GM18873 (cell line): Measurements from ENCODE around the gene IFITM1.

ENCODE experiments used
- ATAC-seq: cut with Tn5 transposase; IDR thresholded peaks from one replicate; pipeline ENCODE4 v1.9.1; 2021; ENCODE audit warnings: mild to moderate bottlenecking, moderate library complexity, moderate number of reproducible peaks; ENCODE audit not compliant: unreplicated experiment, low FRiP score

The IFITM1 gene

GRCh38 chr11:293271-293851, 20.5 kb upstream of the IFITM1 start:
- ATAC-seq: no peak

- ATAC-seq: no peak
Observed at GRCh38 chr11:293852-294661, 19.8 kb upstream of the IFITM1 start.

- no peak for ATAC-seq
Observed at GRCh38 chr11:294780-295179, 19.1 kb upstream of the IFITM1 start.

- no peak for ATAC-seq
Observed at GRCh38 chr11:295351-296170, 18.3 kb upstream of the IFITM1 start.

DNA sequence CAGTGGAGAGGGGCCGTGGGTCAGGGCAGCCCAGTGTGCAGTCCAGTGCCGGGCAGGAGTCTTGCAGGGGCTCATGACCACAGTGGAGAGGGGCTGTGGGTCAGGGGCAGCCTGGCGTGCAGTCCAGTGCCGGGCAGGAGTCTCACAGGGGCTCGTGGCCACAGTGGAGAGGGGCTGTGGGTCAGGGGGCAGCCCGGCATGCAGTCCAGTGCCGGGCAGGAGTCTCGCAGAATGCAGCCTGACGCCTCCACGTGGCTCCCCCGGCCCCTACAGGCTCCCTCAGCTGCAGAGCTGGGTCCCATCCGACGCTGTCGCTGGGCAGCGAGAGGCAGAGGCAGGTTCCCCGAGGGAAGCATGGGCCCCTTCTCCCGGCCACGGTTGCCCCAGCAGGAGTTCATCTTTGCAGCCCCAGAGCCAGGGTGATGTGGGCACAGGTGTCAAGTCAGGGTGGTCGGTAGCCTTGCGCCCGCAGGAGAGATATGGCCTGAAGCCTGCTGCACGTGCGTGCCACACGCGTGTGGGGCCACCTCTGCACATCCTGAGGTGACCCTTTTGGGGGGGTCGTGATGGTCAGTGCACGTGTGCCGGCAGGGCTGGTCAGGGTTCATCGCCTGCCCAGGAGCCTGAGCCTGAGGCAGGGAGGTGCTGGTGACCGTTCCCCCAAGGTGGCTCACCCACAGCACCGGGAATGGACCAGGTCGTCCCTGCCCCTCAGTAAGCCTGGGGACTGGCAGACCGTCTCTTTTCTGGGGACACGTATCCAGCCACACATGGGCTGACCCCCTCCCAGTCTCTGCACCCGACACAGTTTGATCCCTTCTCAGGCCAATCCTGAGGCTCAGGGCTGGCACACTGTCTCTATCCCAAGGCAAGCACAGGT, 17.4 kb upstream of the IFITM1 start:
- ATAC-seq: no peak

DNA sequence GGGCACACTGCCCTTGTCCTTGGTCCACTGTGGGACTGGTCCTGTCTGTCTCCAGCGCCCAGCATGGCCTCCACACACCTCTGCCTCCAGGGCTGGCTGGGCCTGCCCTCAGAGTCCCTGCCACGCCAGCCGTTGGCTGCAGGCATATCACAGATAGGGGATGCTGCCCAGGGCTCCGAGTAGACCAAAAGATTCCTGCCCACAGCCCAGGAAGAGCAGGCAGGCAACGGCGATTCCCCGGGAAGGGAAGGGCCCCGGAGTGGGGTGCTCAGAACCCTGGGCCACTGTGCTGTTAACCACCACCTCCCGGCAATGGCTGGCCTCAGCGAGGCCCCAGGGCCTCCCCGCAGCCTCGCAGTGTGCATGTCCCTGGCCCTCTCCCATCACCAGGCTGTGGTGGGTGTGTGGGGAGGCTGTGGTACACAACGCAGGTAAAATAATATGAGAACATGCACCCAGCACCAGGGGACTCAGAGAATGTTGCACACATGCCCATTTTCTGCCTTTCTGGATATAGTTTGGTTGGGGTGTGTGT, 16.7 kb upstream of the IFITM1 start:
- no peak for ATAC-seq

DNA sequence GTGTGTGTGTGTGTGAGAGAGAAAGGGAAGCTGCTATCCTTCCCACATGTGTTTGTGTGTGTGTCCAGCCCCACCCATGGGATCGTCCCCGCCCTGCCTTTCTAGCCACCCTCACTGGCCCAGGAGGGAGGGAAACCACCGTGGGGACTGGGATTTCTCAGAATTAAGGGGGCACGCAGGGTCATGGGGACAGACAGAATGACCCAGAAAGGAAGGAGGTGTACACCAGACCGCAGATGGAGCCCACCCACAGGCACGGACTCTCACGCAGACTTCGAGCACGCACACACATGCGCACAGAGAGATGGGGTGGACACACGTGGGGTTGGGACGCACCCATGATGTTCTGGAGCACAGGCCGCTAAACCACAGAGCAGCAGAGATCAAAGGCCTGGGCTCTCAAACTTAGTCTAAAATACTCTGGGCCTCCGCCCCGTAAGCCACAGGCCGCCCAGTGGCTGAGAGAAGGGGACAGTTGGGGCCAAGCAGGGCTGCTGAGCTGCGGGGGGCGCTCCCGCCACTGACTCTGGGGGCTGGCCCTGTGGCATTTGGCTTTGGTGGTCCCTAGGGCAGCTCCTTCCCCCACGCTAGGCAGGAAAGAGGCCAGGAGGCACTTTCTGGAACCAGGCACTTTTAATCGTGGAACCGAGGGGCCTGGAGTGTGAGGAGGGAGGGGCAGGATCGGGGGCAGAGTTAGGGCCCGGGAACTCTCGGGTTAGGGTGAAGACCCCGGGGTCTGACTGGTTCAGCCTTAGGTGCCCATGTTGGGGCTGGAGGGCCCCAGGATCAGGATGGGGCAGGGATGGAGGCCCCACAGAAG, 16.0 kb upstream of the IFITM1 start:
- no peak for ATAC-seq

GRCh38 chr11:298406-299065, 15.3 kb upstream of the IFITM1 start:
- no peak for ATAC-seq

GRCh38 chr11:299081-299891, 14.6 kb upstream of the IFITM1 start, which contains the start of gene IFITM5:
IFITM5 (minus strand) TSS chr11:299526; CDS start chr11:299490, 36 bp downstream.
- no peak for ATAC-seq

DNA sequence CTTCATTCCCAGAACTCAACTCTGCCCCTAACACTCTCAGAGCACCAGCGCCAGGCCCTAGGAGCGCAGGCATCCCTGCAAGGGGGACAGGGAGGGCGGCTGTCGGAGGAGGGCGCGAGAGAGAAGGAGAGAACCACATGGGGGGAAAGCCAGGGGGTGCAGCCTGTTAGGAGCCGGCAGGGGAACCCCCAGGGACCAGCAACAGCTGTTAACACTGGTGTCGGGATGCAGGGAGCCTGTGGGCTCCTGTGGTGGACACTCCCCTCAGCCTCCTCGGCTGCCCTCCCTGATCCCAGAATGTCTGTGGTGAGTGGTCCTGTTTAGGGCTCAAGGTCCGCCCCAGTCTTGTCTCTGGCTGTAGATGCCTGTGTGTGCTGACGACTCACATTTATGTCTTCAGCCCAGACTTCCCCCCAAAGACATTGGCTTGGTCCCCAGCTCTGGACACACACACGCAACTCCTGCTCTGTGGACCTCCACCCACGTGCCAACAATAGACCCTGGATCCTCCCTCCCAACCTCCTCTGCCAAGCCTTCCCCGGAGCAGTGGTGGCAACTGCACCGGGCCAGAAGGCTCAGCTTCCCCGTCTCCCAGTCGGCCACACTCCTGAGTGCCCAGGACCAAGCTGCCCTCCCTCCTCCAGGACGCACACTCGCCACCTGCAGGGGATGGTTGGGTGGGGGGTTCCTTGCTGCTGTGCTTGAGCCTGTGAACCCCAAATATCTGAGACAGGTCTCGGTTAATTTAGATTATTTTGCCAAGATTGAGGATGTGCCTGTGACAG, 13.7 kb upstream of the IFITM1 start:
- no peak for ATAC-seq

GRCh38 chr11:303363-303762, 10.5 kb upstream of the IFITM1 start:
- ATAC-seq: no peak

DNA sequence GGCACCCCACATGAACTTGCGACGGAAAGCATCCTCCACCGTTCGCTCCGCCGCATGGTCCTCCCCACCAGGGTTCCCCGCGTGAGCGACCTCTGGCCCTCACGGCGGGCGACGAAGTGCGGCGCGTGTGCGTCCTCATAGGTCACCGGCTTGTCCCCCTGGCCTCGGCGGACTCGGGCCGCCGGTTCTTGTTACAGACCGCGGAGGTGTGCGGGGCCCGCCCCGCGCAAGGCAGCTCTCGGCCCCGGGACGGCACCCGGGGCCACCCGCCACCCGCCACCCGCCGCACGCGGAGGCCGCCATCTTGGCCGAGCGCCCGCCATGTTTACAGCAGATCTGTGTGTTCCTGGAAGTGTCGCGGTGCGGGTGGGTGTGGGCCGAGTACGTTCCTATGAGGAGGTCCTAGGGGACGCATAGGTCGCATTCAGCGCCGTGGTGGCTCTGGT, 9.8 kb upstream of the IFITM1 start:
- no peak for ATAC-seq

- ATAC-seq: no peak
Observed at GRCh38 chr11:304915-305843, 8.7 kb upstream of the IFITM1 start.

GRCh38 chr11:305844-306211, 8.0 kb upstream of the IFITM1 start:
- no peak for ATAC-seq

GRCh38 chr11:306645-307371, 7.0 kb upstream of the IFITM1 start:
- ATAC-seq: no peak
